Activated CD4-positive, alpha-beta T cell treated with anti-CD3 and anti-CD28 coated beads, Interleukin-2, Interleukin-6, amounts not matched to agents 100 ng/mL and 50 ng/mL, durations not matched to agents 16 hours and 8 hours (primary cell): ENCODE results near the gene SKIC2.
"Not testable (repeated sequence)": the region's sequence is repeated elsewhere in the genome, so short reads cannot be mapped to it uniquely, and the experiment has no call there.

Source experiments
- DNase-seq: peaks from one replicate; pipeline ENCODE4 v3.0.0-alpha.2; 2020

Gene SKIC2

GRCh38 chr6:31969712-31970603 lies 11.0 kb downstream of the SKIC2 start:
- DNase-seq: no peak

- DNase-seq: no peak
Measured at GRCh38 chr6:31970604-31971271, 11.8 kb downstream of the SKIC2 start.

DNA sequence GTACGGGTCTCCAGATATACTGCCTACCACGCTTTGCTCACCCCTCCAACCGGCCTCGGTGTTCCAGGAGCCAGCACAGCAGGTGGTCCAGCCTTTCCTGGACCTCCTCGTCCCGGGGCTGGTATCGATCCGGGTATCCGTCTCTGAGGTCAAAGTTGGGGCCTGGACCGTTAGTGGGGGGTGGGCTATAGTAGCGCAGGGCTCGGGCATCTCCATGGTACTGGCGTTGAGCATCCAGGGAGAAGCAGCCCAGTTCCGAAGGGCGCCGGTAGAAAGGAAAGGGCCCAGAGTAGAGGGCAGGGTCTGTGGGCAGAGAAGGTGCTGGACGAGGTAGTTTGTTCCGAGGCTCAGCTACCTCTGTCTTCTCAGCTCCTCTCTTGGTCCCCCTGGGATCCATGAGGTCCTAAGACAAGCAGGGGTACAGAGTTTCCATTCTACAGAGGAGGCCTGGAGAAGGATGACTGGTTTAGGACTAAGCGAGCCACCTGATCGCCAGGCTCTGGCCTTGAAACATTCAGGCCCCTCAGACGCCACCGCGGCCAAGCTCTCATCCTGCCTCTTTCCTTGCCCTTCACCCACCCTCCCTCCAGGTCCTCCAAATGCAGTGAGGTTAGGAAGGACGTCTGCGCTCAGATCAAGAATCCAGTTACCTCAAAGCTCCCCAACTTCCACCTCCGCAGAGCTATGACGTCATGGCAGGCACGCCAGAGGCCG lies 12.5 kb downstream of the SKIC2 start:
- no peak for DNase-seq

DNA sequence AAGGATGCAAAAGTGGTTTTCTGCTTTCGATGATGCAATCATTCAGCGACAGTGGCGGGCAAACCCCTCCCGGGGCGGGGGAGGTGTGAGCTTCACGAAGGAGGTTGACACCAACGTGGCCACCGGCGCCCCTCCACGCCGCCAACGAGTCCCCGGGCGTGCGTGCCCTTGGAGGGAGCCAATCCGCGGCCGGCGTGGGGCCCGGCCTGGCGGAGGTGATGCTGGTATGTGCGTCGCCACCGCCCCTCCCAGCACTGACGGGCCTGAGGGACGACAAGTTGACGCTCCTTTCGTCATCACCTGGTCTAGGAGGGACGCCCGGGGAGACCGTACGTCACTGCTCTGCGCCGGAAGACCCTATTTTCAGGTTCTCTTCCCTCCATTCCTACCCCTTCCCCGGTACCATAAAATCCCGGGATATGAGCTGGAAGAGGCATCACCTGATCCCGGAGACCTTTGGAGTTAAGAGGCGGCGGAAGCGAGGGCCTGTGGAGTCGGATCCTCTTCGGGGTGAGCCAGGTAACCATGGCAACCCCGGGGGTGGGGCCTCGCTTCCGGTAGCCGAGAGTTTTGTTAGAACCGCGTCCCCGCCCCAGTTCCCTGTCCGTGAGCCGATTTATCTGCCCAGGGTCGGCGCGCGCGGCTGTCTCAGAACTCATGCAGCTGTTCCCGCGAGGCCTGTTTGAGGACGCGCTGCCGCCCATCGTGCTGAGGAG lies 13.2 kb downstream of the SKIC2 start, which contains the start of gene DXO:
Gene DXO, minus strand, starts transcription at position 146 of the 716 bp plus-strand sequence. CDS start 463 bp downstream, outside the sequence.
- peak; percentile 98 for DNase-seq

DNA sequence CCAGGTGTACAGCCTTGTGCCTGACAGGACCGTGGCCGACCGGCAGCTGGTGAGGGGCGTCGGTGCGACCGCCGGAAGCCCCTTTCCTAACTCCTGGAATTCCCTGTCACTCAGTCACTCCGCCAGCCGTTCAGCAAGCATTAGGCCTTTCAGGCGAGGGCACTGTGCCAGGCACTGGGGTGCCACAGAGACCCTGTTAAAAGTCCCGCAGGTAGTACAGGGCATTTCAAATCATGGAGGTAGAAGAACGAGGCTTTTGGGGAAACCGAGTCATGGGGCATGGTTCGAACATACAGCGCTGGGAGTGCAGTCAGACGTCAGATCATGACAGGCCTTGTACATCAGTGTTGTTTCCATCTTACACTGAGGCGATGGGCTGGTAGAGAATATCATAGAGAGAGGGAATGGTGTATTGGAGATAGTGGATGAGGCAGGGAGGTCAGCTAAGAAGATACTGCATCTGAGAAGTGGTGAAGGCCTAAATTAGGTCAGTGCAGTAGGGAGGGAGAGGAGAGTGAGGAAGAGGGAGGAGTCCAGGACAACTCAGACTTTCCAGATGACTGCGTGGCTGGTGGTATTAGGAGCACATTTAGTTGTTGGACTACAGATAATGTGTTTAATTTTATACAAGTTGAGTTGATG lies 13.9 kb downstream of the SKIC2 start:
- DNase-seq: peak; percentile 35

DNA sequence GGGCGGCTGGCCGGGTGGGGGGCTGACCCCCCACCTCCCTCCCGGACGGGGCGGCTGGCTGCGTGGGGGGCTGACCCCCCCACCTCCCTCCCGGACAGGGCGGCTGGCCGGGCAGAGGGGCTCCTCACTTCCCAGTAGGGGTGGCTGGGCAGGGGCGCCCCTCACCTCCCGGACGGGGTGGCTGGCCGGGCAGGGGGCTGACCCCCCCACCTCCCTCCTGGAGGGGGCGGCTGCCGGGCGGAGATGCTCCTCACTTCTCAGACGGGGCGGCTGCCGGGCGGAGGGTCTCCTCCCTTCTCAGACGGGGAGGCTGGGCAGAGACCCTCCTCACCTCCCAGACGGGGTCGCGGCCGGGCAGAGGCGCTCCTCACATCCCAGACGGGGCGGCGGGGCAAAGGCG lies 17.1 kb downstream of the SKIC2 start:
- not testable (repeated sequence) for DNase-seq

DNA sequence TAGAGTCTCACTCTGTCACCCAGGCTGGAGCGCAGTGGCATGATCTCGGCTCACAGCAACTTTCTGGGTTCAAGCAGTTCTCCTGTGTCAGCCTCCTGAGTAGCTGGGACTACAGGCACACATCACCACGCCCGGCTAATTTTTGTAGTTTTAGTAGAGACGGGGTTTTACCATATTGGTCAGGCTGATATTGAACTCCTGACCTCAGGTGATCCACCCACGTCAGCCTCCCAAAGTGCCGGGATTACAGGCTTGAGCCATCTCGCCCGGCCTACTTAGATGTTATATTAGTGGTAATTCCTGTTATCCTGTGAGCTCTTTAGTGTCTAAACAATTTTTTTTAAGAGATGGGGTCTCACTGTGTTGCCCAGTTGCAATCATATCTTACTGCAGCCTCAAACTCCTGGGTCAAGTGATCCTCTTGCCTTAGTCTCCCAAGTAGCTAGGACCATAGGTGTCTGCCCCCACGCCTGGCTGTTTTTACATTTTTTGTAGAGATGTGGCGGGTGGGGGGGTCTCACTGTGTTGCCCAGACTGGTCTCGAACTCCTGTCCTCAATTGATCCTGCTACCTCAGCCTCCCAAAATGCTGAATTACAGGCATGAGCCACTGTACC lies 18.9 kb downstream of the SKIC2 start:
- DNase-seq: no peak

DNA sequence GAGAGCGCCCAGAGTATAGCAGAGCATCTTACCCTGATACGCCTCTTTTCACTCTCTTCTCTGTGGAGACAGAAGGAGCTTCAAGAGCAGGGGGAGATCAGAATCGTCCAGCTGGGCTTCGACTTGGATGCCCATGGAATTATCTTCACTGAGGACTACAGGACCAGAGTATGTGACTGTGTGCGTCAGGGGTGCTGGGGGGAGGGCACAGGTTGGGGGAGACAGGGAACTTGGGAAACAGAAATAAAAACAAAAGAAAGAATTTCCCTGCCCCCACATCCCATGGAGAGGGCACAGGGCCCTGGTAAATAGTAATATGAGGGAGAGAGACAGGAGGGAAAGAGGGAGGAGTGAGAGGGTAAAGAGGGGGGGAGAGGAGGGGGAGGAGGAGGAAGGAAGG lies 19.9 kb downstream of the SKIC2 start:
- no peak for DNase-seq

DNA sequence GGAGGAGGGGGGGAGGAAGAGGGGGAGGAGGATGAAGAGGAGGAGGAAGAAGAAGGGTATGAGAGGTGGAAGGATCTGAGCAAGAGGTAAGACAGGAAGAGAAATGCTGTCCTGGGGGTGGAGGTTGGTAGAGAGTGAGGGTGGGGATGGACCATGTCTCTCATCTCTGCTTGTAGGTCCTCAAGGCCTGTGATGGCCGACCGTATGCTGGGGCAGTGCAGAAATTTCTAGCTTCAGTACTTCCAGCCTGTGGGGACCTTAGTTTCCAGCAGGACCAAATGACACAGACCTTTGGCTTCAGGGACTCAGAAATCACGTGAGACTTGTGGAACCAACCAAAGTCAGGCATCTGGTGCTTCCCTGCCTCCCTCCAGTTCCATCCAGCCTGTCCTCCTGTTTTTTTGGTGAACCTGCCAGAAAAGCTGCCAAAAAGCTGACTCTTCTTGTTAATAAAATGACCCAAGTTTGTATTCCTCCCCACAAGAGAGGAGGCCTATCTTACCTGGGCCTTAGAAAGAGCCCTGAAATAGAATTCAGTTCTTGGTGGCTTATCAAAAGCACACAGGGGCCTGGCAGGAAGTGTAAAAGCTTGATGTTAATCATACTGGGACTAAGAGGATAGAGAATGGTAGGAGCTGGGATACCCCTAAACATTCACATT lies 20.4 kb downstream of the SKIC2 start:
- DNase-seq: no peak

- DNase-seq: not testable (repeated sequence)
Measured at GRCh38 chr6:31980195-31980876, 21.4 kb downstream of the SKIC2 start.

GRCh38 chr6:31980998-31981397 lies 22.0 kb downstream of the SKIC2 start:
- not testable (repeated sequence) for DNase-seq

GRCh38 chr6:31981744-31982143 lies 22.8 kb downstream of the SKIC2 start, which contains the start of gene C4A:
Gene C4A, plus strand, starts transcription at chr6:31982057. Its CDS starts 51 bp downstream, at chr6:31982108.
- DNase-seq: not testable (repeated sequence)

DNA sequence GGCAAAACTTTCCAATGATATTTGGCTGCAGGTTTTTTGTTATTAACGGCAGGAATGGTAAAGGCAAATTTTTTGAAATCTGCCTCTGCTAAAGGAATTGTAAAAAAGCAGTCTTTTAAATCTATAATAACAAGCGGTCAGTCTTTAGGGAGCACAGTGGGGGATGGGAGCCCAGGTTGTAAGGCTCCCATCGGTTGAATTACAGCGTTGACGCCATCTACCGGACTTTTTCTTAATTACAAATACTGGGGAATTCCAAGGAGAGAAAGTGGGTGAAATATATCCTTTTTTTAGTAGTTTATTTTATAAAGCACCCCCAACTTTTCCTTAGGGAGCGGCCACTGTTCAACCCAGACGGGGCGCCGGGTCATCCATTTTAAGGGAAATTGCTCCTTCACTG lies 30.4 kb downstream of the SKIC2 start:
- DNase-seq: not testable (repeated sequence)

DNA sequence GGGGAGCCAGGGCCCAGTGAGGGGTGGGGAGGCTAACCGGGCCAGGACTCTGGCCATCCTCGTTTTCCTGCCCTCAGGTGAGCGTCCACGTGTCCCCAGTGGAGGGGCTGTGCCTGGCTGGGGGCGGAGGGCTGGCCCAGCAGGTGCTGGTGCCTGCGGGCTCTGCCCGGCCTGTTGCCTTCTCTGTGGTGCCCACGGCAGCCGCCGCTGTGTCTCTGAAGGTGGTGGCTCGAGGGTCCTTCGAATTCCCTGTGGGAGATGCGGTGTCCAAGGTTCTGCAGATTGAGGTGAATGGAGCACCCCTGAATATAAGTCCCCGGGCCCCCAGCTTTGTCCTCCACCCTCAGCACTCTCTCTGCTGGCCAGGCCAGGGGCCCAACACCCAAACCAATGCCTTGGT lies 35.4 kb downstream of the SKIC2 start:
- not testable (repeated sequence) for DNase-seq

GRCh38 chr6:31996385-31996784 lies 37.4 kb downstream of the SKIC2 start:
- DNase-seq: not testable (repeated sequence)

GRCh38 chr6:32002546-32003268 lies 43.7 kb downstream of the SKIC2 start:
- not testable (repeated sequence) for DNase-seq

DNA sequence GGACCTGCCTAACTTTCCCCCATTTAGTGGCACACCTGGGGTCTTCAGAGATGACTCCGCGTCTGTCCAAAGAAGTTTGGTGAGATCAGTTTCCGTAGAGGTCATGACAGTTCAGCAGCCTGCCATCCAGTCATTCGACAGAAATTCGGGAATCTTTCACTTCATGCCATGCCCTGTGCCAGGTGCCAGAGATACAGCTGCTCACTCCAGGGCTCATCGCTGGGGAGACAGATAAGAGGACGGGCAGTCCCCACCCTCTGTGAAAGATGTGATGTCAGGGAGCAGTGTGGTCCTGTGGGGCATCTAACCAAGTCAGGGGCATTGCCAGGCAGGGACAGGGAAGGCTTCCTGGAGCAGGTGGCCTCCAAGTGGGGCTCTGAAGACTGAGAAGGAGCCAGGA lies 44.3 kb downstream of the SKIC2 start:
- not testable (repeated sequence) for DNase-seq

- DNase-seq: not testable (repeated sequence)
Measured at GRCh38 chr6:32004393-32004792, 45.4 kb downstream of the SKIC2 start.

DNA sequence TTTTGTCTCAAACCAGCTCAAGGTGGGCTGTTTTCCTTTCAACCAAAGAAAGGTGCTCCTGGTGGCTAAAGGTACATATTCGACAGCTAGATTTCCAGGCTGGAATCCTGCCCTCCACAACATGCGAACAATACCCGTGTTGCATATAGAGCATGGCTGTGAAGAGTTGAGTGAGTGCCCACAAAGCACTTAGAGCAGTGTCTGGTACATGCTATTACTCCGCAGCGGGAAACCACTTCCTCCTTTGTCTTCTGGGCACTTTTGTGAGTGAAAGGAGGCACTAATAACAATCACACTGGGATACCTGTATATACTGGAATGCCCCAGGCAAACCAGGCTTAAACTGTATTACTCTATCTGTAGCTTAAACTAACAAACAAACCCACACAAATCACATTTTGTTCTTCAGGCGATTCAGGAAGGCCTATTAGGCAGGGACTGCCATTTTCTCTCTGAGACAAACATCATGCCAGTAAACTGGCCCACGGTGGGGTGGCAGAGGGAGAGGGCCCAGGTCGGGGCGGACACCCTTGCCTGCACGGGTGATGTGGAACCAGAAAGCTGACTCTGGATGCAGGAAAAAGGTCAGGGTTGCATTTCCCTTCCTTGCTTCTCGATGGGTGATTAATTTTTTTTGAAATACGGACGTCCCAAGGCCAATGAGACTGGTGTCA lies 46.0 kb downstream of the SKIC2 start:
- not testable (repeated sequence) for DNase-seq
